Stimulated activated CD8-positive, alpha-beta memory T cell treated with anti-CD3 and anti-CD28 coated beads, Interleukin-4, amount 100 ng/mL, for 24 hours (primary cell): ENCODE results near the gene FREY1.

Source experiments
- DNase-seq: peaks from one replicate; pipeline ENCODE4 v3.0.0-alpha.2; 2020; ENCODE audit warnings: low read depth

FREY1 gene, protein sequence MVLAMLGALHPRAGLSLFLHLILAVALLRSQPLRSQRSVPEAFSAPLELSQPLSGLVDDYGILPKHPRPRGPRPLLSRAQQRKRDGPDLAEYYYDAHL

DNA sequence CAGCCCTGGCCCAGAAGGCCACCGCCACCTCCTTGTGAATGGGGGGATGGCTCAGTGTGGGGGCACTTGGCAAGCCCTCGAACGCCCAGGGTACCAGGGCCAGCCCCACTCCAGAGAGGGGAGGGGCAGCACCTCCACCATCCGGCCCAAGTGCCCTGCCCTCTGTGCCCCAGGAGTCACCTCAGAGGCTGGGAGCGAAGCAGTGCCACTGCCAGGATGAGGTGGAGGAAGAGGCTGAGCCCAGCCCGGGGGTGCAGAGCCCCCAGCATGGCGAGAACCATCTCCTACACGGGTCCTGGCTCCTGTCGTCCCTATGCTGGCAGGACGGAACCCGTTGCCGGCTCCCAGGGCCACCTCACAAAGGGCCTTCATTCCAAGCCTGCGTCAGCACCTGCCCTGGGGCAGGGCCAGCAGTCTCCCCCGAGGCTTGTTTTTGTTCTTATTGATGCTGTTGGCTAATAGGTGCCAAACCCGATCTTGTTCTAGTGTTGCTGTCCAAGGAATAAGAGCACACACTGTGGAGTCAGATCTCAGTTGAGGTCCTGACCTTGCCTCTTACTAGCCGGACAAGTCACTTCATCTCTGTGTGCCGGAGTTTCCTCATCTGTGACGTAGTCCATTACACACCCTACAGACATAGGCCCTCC, at the start of gene FREY1:
TSS of gene FREY1 (minus strand) at position 307 of the 647 bp plus-strand sequence. CDS start at position 281, 26 bp downstream.
- DNase-seq, result no peak

- no peak for DNase-seq
Observed at GRCh38 chr11:45949992-45950407, 42.9 kb upstream of the FREY1 start.

GRCh38 chr11:45948356-45948755, 41.3 kb upstream of the FREY1 start:
- DNase-seq, result no peak

GRCh38 chr11:45947885-45948284, 40.8 kb upstream of the FREY1 start:
- no peak for DNase-seq

- no peak for DNase-seq
Observed at GRCh38 chr11:45945397-45945999, 38.4 kb upstream of the FREY1 start.

DNA sequence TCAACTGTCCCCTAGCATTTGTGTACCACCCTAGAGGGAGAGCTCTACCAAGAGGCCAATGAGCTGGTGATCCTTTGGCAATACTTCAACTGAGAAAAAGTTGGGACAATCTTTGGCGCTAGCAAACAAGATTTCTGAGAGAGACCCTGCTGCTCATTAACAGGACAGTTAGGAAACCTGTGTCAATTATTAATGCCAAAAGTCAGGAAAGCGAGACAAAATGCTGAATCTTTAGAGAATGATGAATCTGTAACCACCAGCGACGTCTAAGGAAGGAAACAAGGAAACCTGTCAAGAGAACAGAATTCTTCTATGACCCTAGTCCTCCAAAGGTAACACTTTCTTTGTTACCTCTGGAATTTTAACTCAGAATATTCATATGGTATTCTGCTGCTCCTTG, 35.3 kb upstream of the FREY1 start:
- no peak for DNase-seq

- no peak for DNase-seq
Observed at GRCh38 chr11:45941285-45941684, 34.2 kb upstream of the FREY1 start.

DNA sequence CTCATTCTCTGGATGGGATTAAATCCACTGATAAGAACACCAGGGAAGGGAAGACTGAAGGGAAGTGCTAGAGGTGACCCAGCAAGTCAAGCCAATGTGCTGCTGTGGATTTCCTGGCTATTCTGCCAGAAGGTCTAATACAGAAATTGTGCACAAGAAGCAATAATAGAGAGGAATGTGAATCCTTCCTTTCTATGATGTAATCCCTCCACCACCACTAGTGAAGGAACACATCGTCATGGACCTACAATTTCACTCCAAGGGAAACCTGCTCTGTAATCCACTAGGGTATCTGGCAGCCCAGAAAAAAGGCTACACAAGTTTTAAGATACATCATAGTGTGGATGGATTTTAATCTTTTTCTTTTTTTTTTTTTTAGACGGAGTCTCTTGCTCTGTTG, 32.8 kb upstream of the FREY1 start:
- no peak for DNase-seq

DNA sequence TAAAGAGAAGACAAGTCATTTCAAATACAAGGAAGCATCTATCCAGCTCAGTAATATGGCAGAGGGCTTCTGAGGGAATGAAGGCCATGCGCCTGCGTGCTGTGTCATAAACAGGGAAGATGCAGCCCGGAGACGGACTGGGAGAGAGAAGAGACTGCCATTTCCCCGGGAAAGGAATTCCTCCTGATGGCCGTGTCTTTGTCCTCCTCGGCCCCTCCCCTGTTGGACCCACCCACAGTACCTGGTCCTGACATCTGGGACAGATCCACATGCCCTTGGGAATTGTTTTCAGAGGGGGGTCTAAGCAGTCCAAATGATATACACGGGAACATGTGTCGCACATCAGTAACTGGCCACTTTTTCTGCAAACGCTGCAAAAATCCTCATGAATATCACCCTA, 30.8 kb upstream of the FREY1 start:
- DNase-seq, result no peak

DNA sequence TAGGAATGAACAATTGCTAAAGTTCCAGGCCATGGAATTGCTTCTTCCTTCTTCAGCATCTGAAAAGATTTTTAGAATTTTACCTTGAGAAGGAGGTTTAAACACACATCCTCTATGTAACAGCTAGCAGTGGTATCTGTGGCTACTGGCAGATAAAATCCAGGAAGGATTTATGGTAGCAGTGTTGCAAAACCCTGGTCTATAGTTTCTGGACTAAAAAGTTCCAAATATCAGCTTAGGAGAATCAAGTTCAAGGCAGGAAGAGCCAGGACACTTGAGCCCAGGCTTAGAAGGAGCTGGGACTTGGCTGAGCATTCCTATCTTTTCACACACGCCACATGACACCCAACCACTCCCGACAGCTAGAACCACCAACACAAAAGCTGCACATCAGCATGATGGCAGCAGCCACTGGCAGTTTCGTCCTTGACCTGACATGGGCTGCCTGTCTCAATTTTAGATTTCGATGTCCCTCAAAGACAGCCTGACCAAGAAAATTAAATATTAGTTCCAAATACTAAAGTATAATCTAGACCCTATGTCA, 29.5 kb upstream of the FREY1 start:
- no peak for DNase-seq

GRCh38 chr11:45935349-45936064, 28.4 kb upstream of the FREY1 start:
- DNase-seq, result no peak

DNA sequence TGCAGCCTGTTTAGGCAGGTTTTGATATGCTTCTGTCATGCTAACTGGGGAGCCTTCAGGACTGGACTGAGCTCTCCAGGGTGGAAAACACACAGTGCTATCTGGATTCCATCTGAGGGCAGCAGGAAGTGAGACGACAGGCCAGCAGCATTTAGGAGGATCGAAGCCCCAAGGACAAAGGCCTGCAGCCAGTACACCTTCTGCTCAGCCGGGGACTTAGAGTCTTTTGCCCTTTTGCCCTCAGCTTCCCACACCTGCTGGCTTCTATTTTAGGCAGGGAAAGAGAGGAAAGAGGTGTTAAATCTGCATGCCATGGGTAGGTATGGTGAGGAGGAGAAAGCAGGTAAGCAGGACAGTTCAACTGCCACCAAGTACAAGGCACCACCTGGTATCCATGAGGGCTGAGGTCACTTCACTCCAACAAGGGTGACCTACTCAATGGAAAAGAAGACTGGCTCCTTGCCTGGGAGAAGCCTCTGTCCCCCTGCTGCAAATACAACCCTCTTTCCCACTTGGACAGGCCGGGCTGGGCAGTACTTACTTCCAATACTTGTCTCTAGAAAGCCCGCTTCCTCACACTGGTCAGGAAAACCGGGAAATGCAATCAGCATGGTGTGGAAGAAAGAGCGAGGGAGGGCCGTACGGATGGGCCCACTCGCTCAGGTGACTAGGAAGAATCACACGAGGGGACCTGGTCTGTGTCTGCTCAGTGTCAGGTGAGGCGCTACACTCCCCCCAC, 27.7 kb upstream of the FREY1 start:
- DNase-seq, result no peak

DNA sequence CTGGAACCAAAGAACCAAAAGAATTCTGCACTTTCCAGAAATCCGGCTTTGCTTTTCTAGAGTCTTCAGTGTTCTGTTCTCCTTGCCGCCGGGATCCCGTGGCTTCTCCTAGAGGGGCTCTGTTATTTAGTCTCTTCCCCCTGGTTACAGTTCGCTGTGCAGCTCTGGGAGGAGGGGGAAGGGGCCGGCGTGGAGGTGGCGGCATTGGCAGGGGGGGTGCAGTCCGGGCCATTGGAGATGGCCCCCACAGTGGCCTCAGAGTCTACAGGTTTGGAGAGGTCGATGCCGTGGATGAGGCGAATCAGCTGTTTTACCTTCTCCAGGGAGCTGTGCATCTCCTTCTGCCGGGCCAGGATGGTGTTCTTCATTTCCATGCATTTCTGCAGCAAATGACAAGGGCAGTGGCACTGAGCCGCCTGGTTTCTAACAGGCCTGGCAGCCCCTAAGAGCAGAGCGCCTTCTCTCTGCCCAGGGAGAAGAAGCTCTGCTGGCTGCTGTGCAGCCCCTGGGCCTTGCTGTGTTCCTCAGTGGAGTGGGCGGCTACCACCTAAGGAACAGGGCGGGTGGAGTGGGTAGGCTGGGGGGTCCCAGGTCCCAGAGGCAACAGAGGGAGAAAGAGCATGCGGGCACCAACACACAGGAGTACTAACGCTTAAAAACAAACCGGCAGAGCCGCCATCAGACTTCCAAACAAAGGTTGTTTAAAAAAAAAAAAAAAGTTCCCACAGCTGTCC, 26.9 kb upstream of the FREY1 start:
- no peak for DNase-seq

GRCh38 chr11:45933131-45933831, 26.2 kb upstream of the FREY1 start:
- no peak for DNase-seq

DNA sequence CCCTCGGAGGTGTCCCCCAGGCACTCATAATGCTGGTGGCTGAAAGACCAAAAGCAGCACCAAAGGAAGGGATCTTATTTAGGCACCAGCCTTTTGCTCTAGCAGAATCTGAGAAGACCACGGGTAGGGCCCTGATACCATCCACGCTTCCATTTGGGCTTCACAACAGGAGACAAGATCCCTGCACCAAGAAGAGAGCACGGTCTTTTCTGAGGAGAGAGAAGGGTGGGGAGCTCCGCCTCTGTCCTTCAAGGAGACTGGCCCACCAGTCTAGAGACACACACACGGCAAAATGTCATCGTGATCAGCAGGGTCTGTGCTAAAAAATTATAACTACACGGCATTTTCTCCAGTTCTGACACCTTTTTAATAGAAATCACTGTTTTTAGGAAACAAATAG, 25.1 kb upstream of the FREY1 start:
- no peak for DNase-seq

- DNase-seq, result no peak
Observed at GRCh38 chr11:45931739-45932138, 24.7 kb upstream of the FREY1 start.

GRCh38 chr11:45930951-45931570, 24.0 kb upstream of the FREY1 start:
- no peak for DNase-seq

GRCh38 chr11:45930031-45930794, 23.1 kb upstream of the FREY1 start:
- DNase-seq, result no peak

GRCh38 chr11:45929486-45930030, 22.5 kb upstream of the FREY1 start:
- DNase-seq, result no peak
